Upper lobe of left lung (tissue), 4 donors: ENCODE data around the gene EVPL.

Source experiments
- CTCF ChIP-seq, 6 experiments: fragments of 450-650 bp in 4 of 6; fragments of 200-600 bp in 2 of 6; sonication (generic) in 2 of 6; IDR thresholded peaks; one replicate each; pipeline ENCODE4 v1.5.1; 2016 to 2019; ENCODE audit warnings: antibody characterized with exemption in 6 of 6
- POLR2A ChIP-seq, 4 donors: fragments of 450-650 bp; IDR thresholded peaks; one replicate each; pipeline ENCODE4 v1.5.1; 2016 to 2017; ENCODE audit warnings: antibody characterized with exemption in 4 of 4, mild to moderate bottlenecking in 2 of 4

GRCh38 chr17:76076146-76076764 lies 49.1 kb upstream of the EVPL start:
- TF ChIP-seq POLR2A (IDR thresholded peaks at IDR 0.05): no peak
- TF ChIP-seq CTCF (IDR thresholded peaks at IDR 0.05): no peak
